ENCODE data around the gene PHLPP2.

Gene PHLPP2

DNA sequence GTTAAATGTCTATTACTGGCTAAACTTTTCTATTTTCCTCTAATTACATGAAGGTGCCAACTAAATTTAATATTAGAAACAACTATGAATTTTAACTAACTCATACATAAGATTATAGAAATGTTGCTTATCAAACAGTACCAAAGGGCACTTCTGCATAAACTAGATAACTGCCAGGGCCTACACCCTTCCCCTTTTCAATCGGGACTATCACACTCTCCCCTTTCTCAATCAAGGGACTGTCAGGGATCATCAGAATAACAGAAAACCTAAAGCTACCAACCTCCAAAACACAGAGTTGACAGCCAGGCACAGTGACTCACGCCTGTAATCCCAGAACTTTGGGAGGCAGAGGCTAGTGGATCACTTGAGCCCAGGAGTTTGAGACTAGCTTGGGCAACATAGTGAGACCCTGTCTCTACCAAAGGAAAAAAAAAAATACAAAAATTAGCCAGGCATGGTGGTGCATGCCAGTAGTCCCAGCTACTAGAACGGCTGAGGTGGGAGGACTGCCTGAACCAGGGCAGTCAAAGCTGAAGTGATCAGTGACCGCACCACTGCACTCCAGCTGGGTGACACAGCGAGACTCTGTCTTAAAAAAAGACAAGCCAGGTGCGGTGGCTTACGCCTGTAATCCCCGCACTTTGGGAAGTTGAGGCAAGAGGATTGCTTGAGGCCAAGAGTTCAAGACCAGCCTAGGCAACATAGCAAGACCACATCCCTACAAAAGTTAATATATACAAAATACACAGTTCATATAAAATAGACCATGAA lies 3.2 kb upstream of the PHLPP2 start:
- Mint-ChIP-seq H3K36me3 (peaks cover 33% of the 10 kb centered on the region), H3K4me3 (no peak overlapping the region), H3K4me1 (peaks cover 45% of the 10 kb centered on the region), H3K9me3 (no peaks in the 10 kb centered on the region), H3K27me3 (no peaks in the 10 kb centered on the region), H3K27ac (peak overlapping the region; percentile 81)
- ATAC-seq, result no peak

DNA sequence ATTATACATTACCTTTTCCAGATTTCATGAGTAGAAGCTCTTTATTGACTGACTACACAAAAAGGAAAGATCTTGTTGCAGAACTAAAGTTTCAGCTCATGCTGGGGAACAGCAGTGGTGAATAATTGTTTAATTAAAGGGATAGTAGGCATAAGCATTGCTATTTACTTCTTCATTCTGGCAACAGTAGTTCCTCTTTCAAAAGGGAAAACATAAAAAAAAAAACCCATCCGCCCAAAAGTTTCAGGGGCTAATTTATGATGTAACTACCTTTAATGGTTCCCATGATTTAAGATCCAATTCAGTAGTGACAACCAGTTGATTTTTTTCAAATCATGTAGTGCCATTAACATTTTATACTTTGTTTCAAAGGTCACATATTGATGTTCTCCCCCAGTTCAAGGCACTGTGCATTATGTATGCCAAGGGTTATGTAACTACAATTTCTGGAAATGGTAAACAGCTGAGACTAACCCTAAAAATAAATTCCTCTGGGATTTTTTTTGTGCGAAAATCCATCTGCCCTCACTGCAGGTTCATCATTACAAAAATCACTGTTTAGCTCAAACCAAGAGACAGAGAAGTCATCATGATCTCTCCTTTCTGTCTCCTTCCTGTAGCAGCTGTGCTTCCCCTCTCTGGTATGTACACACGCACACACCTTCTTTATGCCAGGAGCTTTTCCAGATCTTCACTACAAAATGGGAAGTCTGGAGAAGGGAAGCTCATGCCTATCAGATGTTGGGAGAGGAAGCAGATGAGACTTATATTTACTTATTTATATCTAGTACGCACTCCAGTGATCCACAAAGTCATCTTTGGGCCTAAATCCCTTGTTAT lies 2.2 kb upstream of the PHLPP2 start:
- Mint-ChIP-seq H3K4me1 (peaks cover 53% of the 10 kb centered on the region), H3K27ac (peak overlapping the region; percentile 81), H3K36me3 (peaks cover 23% of the 10 kb centered on the region), H3K27me3 (no peaks in the 10 kb centered on the region), H3K9me3 (no peaks in the 10 kb centered on the region), H3K4me3 (no peak overlapping the region)
- ATAC-seq, result no peak

DNA sequence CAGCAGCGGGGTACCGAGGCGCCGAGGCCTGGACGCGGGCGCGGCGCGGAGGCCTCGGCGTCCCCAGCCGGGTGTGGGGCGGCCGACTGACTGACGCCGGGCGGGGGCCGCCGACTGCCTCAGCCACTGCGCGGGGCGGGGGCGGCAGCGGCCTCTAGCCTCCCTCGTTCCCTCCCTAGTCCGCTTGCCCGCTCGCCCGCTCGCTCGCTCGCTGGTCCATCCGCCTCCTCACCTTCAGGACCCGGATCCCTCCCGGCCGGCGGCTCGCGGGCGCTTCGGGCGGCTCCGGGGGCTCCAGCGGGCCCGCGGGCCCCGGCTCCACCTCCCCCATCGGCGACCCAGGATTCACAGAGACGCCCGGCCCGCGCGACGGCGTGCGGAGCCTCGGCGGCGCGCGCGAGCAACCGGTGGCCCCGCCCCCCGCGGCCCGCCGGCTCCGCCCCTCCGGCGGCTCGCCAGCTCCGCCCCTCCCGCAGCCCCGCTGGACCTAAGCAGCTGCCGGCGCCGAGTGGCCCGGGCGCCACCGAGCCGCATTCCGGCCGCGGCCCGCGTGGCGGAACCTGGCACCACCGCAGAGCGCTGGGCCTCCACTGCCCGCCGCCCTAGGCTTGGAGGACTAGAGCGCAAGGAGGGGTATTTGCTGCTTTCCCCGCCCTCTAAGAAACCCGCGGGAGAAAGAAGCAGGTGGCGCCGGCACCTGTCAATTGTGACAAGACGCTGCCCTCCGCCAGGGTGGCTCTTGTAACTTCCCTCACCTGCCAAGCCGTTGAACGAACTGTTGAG lies 773 bp downstream of the PHLPP2 start:
- Mint-ChIP-seq H3K4me1 (peaks cover 48% of the 10 kb centered on the region), H3K4me3 (peak overlapping the region; percentile 81), H3K36me3 (no peaks in the 10 kb centered on the region), H3K27me3 (no peaks in the 10 kb centered on the region), H3K27ac (peak overlapping the region; percentile 74), H3K9me3 (no peaks in the 10 kb centered on the region)
- ATAC-seq, result peak; percentile 92

DNA sequence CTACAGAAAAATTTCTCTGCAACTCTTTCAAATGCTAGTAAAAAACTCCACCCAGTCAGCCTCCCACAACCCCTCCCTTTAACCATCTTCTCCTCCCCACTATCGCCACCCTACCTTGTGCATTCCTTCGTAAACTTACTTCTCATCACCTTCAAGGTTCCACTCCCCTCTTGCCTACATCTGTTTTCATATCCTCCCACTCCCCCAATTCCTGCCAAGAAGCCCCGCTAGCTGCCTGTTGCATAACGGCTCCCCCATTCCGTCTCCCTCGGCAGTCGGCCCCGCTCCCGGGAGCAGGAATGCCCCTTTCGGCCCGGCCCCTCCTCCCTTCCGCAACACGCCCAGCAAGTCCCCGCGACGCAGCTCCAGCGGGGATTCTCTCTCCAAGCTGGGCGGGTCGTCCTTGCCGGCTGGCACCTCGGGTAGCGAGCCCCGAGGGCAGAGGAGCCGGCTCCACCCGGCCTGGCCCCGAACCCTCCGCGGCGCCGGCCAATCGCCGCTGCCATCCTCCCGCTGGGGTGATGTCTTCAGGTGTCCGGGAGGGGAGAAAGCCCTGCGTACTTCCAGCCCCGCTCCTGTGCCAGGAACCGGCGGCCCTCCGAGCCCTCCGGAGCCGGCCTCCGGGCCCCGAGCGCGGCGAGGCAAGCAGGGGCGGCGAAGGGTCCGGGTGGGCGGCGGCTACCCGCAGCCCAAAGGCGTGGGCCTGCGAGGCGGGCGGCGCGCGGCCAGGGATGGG lies 1.5 kb downstream of the PHLPP2 start:
- Mint-ChIP-seq H3K9me3 (no peaks in the 10 kb centered on the region), H3K4me1 (peaks cover 45% of the 10 kb centered on the region), H3K36me3 (no peaks in the 10 kb centered on the region), H3K4me3 (peak overlapping the region; percentile 91), H3K27ac (peak overlapping the region; percentile 74), H3K27me3 (no peaks in the 10 kb centered on the region)
- ATAC-seq, result peak; percentile 65

DNA sequence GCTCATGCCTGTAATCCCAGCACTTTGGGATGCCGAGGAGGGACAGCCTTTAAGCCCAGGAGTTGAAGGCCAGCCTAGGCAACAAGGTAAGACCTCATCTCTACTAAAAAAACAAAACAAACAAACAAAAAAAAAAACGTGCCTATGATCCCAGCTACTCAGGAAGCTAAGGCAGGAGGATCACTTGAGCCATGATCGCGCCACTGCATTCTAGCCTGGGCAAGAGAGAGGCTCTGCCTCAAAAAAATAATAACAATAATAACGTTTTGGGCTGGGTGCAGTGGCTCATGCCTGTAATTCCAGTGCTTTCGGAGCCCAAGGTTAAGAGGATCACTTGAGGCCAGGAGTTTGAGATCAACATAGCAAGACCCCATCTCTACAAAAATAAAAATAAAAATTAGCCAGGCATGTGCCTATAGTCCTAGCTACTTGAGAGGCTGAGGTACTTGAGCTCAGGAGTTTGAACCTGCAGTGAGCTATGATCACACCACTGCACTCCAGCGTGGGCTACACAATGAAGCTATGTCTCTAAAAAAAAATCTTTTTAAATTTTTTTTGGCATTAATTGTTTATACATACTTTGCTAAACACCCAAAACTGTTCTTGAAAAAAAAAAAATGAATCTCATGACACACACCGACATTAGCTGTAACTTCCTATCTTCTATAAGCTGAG lies 3.3 kb downstream of the PHLPP2 start:
- H3K27me3 Mint-ChIP-seq, result no peaks in the 10 kb centered on the region
- H3K36me3 Mint-ChIP-seq, result no peaks in the 10 kb centered on the region
- no peak for ATAC-seq
- no peak overlapping the region for H3K4me3 Mint-ChIP-seq
- no peaks in the 10 kb centered on the region for H3K9me3 Mint-ChIP-seq
- H3K27ac Mint-ChIP-seq, result no peak overlapping the region
- H3K4me1 Mint-ChIP-seq, result peaks cover 37% of the 10 kb centered on the region

DNA sequence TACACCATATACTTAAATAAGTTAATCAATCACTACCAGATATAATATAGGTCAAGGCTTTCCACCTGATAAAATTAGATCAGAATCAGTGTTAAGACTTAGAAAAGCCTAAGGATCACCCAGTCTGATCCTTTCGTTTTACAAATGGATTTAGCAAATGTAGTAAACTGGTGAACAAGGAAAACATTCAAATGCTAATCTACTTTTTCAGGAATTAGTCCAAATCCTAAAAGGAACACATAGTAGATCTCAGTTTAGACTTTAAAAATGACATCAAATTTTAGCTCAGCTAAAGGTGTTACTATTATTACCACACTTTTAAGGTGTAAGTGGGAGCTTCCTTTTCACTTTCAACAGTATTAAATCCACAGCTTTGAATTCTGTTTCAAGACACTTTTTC lies 12.0 kb downstream of the PHLPP2 start:
- peaks cover 18% of the 10 kb centered on the region for H3K4me1 Mint-ChIP-seq
- no peaks in the 10 kb centered on the region for H3K27me3 Mint-ChIP-seq
- ATAC-seq, result no peak
- H3K9me3 Mint-ChIP-seq, result no peaks in the 10 kb centered on the region
- H3K27ac Mint-ChIP-seq, result no peak overlapping the region
- peaks cover 6% of the 10 kb centered on the region for H3K36me3 Mint-ChIP-seq
- H3K4me3 Mint-ChIP-seq, result no peak overlapping the region

DNA sequence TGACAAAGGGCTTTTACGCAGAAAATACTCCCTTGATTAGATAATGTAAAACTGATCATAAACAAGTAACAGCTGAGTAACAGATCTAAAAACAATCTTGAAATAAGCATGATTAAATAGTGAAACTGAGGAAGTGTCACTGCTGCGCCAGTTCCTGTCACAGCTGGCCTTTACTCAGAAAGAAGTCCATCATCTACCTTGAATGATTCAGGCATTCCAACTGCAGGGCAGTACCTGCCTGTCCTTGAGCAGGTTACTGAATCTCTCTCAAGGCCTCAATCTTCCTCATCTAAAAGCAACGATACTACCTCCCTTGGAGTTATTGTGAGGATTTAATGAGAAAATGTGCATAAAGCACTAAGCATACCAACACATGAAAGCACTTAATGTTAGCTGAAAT lies 12.7 kb downstream of the PHLPP2 start:
- ATAC-seq, result no peak
- H3K27me3 Mint-ChIP-seq, result no peaks in the 10 kb centered on the region
- no peaks in the 10 kb centered on the region for H3K9me3 Mint-ChIP-seq
- no peak overlapping the region for H3K4me3 Mint-ChIP-seq
- H3K36me3 Mint-ChIP-seq, result peaks cover 6% of the 10 kb centered on the region
- no peak overlapping the region for H3K27ac Mint-ChIP-seq
- H3K4me1 Mint-ChIP-seq, result peaks cover 21% of the 10 kb centered on the region

DNA sequence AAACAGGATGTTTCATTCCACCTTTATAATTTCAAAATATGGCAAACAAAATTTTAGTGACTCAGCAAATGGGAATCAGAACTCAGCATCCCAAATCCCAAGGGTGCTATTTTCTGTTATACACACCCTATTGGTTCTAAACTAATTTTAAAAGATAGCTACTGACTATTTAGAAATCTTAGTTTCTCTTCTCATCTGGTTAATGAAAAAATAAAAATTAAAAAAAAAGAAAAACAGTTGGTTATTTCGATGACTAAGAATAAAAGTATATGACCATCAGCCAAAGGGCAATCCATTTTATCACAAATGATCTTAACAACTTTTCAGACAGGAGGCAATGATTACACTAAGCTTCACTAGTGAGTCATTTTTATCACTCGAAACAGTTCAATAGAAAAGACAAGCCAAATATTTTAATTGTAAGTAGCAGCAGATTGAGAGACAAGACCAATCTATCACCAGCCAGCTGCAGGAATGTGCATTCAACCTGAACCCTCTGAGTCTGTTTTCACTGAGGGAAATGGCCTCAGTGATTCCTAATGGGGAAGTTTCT lies 15.2 kb downstream of the PHLPP2 start:
- peaks cover 15% of the 10 kb centered on the region for H3K4me1 Mint-ChIP-seq
- H3K27me3 Mint-ChIP-seq, result no peaks in the 10 kb centered on the region
- no peak overlapping the region for H3K27ac Mint-ChIP-seq
- H3K4me3 Mint-ChIP-seq, result no peak overlapping the region
- no peak for ATAC-seq
- H3K9me3 Mint-ChIP-seq, result no peaks in the 10 kb centered on the region
- H3K36me3 Mint-ChIP-seq, result peaks cover 4% of the 10 kb centered on the region

DNA sequence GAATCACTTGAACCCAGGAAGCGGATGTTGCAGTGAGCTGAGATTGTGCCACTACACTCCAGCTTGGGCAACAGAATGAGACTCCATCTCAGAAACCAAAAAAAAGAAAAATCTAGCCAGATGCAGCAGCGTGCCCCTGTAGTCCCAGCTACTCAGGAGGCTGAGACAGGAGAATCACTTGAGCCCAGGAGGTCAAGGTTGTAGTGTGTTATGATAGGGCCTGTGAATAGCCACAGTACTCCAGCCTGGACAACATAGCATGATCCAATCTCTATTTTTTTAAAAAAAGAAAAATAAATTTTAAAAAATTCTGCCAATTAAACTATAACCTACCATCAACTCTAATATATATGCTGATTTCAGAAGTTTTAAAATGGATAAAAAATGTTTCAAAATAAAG lies 15.8 kb downstream of the PHLPP2 start:
- Mint-ChIP-seq H3K27ac (peak overlapping the region; percentile 17), H3K4me1 (peaks cover 15% of the 10 kb centered on the region), H3K36me3 (peaks cover 6% of the 10 kb centered on the region), H3K9me3 (no peaks in the 10 kb centered on the region), H3K27me3 (no peaks in the 10 kb centered on the region), H3K4me3 (no peak overlapping the region)
- no peak for ATAC-seq

DNA sequence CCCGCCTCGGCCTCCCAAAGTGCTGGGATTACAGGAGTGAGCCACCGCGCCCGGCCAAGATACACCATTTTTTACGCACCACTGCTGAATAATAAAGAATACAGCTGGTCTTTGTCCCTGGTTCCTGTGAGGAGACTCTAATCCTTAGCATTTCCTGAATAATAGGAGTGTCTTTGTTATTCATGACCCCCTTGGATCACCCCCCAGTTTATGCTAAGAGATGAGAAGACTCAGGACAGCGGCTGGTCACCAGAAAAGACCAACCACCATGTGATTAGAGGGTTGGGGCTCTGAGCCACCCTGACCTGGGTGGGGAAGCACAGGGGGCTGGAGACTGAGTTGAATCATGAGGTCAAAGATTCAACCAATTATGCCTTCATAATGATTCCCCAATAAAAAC lies 17.3 kb downstream of the PHLPP2 start:
- Mint-ChIP-seq H3K4me3 (no peak overlapping the region), H3K27ac (no peak overlapping the region), H3K36me3 (peaks cover 9% of the 10 kb centered on the region), H3K27me3 (no peaks in the 10 kb centered on the region), H3K9me3 (no peaks in the 10 kb centered on the region), H3K4me1 (peaks cover 15% of the 10 kb centered on the region)
- no peak for ATAC-seq

DNA sequence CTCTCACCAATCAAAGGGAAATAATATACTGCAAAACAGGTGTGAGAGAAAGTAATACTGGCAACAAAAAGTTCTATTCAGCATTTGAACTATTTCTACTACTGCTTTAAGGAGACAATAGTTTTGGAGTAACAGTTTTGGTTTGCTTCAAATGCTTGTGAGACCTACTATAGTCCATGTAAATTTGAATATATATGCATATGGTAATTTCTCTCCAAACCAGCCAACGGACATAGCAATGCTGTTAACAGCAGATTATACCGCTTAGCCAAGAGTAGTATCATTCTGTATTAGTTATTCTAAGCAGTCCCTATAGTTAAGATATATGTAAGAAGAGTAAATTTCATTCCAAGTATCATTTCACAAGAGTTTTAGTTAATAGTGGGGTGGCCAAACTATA lies 18.5 kb downstream of the PHLPP2 start:
- no peaks in the 10 kb centered on the region for H3K9me3 Mint-ChIP-seq
- peaks cover 15% of the 10 kb centered on the region for H3K36me3 Mint-ChIP-seq
- no peak overlapping the region for H3K4me3 Mint-ChIP-seq
- no peaks in the 10 kb centered on the region for H3K27me3 Mint-ChIP-seq
- ATAC-seq, result no peak
- peaks cover 15% of the 10 kb centered on the region for H3K4me1 Mint-ChIP-seq
- no peak overlapping the region for H3K27ac Mint-ChIP-seq

DNA sequence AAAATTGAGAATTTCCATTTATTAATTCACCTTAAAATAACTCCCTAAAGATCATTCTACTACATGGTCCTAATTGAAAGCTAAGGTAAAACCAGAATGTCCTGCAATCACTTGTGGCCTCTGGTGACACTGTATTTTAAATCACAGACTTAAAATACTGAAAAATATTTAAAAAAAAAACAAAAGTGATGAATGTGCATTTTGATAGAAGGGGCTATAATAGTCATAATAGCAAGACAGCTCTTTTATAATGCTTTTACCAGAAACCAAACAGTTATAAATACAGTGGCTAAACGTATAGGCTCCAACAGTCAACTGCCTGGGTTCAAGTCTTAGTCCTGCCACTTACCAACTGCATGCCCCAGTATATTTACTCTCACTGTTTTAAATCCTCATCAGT lies 21.2 kb downstream of the PHLPP2 start:
- Mint-ChIP-seq H3K4me1 (peaks cover 17% of the 10 kb centered on the region), H3K27ac (no peak overlapping the region), H3K4me3 (no peak overlapping the region), H3K36me3 (peaks cover 30% of the 10 kb centered on the region), H3K27me3 (no peaks in the 10 kb centered on the region), H3K9me3 (no peaks in the 10 kb centered on the region)
- ATAC-seq, result no peak

DNA sequence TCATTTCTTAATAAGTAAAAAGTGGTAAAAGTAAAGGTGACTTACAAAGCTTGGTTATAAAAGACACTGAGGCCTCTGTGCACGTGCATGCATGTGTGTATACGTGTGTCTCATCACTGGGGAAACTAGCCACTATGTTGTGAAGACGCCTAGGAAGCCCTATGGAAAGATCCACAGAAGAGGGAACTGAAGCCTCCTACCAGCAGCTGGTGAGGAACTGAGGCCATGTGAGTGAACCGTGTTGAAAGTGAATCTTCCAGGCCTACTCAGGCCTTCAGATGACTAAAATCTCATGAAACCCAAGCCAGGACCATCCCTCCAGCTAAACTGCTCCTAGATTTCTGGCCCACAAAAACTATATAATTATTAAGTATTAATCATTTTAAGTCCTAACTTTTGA lies 23.7 kb downstream of the PHLPP2 start:
- peak; percentile 27 for ATAC-seq
- H3K36me3 Mint-ChIP-seq, result peaks cover 35% of the 10 kb centered on the region
- H3K27me3 Mint-ChIP-seq, result no peaks in the 10 kb centered on the region
- H3K27ac Mint-ChIP-seq, result no peak overlapping the region
- no peak overlapping the region for H3K4me3 Mint-ChIP-seq
- peaks cover 15% of the 10 kb centered on the region for H3K4me1 Mint-ChIP-seq
- no peaks in the 10 kb centered on the region for H3K9me3 Mint-ChIP-seq

DNA sequence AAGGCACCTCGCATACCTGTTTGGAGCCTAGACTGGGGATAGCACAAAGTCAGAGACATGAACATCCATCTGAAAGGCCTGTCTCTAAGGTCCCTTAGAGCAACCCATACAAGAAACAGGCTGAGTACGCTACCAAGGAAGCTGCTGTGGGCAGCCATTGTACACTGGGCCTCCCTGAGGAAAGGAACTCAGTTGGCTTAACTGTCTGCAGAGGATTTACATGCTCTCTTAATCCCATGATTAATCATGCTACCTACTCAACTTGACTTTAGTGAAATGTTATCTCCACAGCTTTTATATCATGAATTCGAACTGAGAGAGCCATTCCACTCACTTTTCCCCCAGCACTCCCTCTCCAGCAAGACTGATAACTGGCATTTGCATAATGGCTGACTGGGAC lies 26.0 kb downstream of the PHLPP2 start:
- no peak for ATAC-seq
- Mint-ChIP-seq H3K27me3 (no peaks in the 10 kb centered on the region), H3K27ac (no peak overlapping the region), H3K4me3 (no peak overlapping the region), H3K4me1 (peaks cover 17% of the 10 kb centered on the region), H3K9me3 (no peaks in the 10 kb centered on the region), H3K36me3 (peaks cover 29% of the 10 kb centered on the region)

All from stimulated activated memory B cell treated with anti-CD40 and anti-IgM and Interleukin-4, amounts not matched to agents 10 μg/mL and 1 μg/mL and 100 μg/mL, for 72 hours (primary cell).